Keratinocyte (primary cell): Measurements from ENCODE around the gene PTPN12. TPM values are rescaled to one million over a fixed set of nuclear protein-coding genes. Genes with fewer than 3 reads are reported as not detected.
"Not testable (repeated sequence)": the region's sequence is repeated elsewhere in the genome, so short reads cannot be mapped to it uniquely, and the experiment has no call there.

Experiments
- DNase-seq: peaks from one replicate; pipeline ENCODE4 v3.0.0-alpha.2; 2011; ENCODE audit warnings: low read depth, missing footprints, low spot score
- FAIRE-seq: peaks from 2 replicates; lab custom pipeline; 2011; peaks lifted over from hg19 to GRCh38; lab: Jason Lieb, UNC
- H2AFZ ChIP-seq: 2 replicates; pipeline ENCODE4 v1.6.0; 2012; ENCODE audit warnings: low read length, control low read depth, inconsistent platforms; ENCODE audit not compliant: control insufficient read depth
- H3K27ac ChIP-seq: 2 replicates; pipeline ENCODE4 v1.5.1; 2011; ENCODE audit warnings: low read length; ENCODE audit not compliant: control insufficient read depth, insufficient read depth
- H3K27me3 ChIP-seq: 3 replicates; pipeline ENCODE4 v1.6.0; 2011; ENCODE audit warnings: low read length; ENCODE audit not compliant: control insufficient read depth, insufficient read depth; ENCODE audit errors: extremely low read depth
- H3K36me3 ChIP-seq, 2 experiments: 2 replicates in 1 of 2; 3 replicates in 1 of 2; pipeline ENCODE4 v1.5.1; 2011; ENCODE audit warnings: low read length in 2 of 2, mild to moderate bottlenecking in 1 of 2; ENCODE audit not compliant: control insufficient read depth in 2 of 2, insufficient read depth in 2 of 2; ENCODE audit errors: extremely low read depth in 1 of 2
- H3K4me1 ChIP-seq: 3 replicates; pipeline ENCODE4 v1.5.1; 2011; ENCODE audit warnings: low read length; ENCODE audit not compliant: control insufficient read depth, insufficient read depth; ENCODE audit errors: extremely low read depth
- H3K4me2 ChIP-seq: 3 replicates; pipeline ENCODE4 v1.6.0; 2011; ENCODE audit warnings: low read depth, low read length; ENCODE audit not compliant: control insufficient read depth, insufficient read depth; ENCODE audit errors: extremely low read depth
- H3K4me3 ChIP-seq, 3 experiments: fragments of 200-600 bp in 1 of 3; sonication (generic) in 1 of 3; 2 replicates in 2 of 3; 3 replicates in 1 of 3; pipeline ENCODE4 v1.5.1; 2011 to 2016; ENCODE audit warnings: low read length in 3 of 3, mild to moderate bottlenecking in 3 of 3, control low read depth in 2 of 3, inconsistent platforms in 1 of 3, low read depth in 1 of 3, mixed read lengths in 1 of 3, mixed run types in 1 of 3, moderate library complexity in 1 of 3; ENCODE audit not compliant: control insufficient read depth in 2 of 3, insufficient read depth in 2 of 3; ENCODE audit errors: extremely low read depth in 1 of 3
- H3K79me2 ChIP-seq: 2 replicates; pipeline ENCODE4 v1.6.0; 2012; ENCODE audit warnings: low read length; ENCODE audit not compliant: control insufficient read depth, insufficient read depth
- H3K9ac ChIP-seq: 3 replicates; pipeline ENCODE4 v1.6.0; 2011; ENCODE audit warnings: low read length; ENCODE audit not compliant: control insufficient read depth, insufficient read depth; ENCODE audit errors: extremely low read depth
- H3K9me1 ChIP-seq: 3 replicates; pipeline ENCODE4 v1.6.0; 2011; ENCODE audit warnings: low read length; ENCODE audit not compliant: control insufficient read depth, insufficient read depth; ENCODE audit errors: extremely low read depth
- H3K9me3 ChIP-seq: 2 replicates; pipeline ENCODE4 v1.5.1; 2012; ENCODE audit warnings: low read depth, low read length; ENCODE audit not compliant: control insufficient read depth
- H4K20me1 ChIP-seq: 3 replicates; pipeline ENCODE4 v1.6.0; 2011; ENCODE audit warnings: low read length; ENCODE audit not compliant: control insufficient read depth, insufficient read depth; ENCODE audit errors: extremely low read depth
- EZH2 ChIP-seq: IDR thresholded peaks from one replicate; pipeline ENCODE4 v1.6.1; 2012; ENCODE audit warnings: inconsistent platforms, mild to moderate bottlenecking, low read length, moderate library complexity
- dilution Hi-C: fragments of 300-500 bp; cut with MboI; formaldehyde crosslinking; loops from one replicate; pipeline ENCODE4 v1.7.0; 2020; ENCODE audit warnings: low sequenced_read_pairs; ENCODE audit not compliant: extremely low pct_ligation_motif_present
- polyA plus RNA-seq, 5 experiments: library from polyadenylated mRNA; depleted of rRNA in 3 of 5; stranded (reverse) in 3 of 5; stranded (forward) in 1 of 5; unstranded in 1 of 5; fragments of >200 nt; gene quantifications; 1 replicate in 1 of 5; 2 replicates in 3 of 5; 3 replicates in 1 of 5; pipeline versions ENCODE4 v1.2.1 to v1.2.3, GENCODE V29; 2011 to 2012; ENCODE audit warnings: missing spikeins in 2 of 5, low read depth in 1 of 5, low replicate concordance in 1 of 5
- TF ChIP-seq, protein P1 (sequence below), 3 experiments: IDR thresholded peaks in 1 of 3; conservative IDR thresholded peaks in 1 of 3; optimal IDR thresholded peaks in 1 of 3; 2 replicates in 2 of 3; 3 replicates in 1 of 3; pipeline versions ENCODE3 to v1.5.1; 2011; ENCODE audit warnings: low read length in 3 of 3, mild to moderate bottlenecking in 3 of 3, moderate library complexity in 2 of 3, control low read depth in 1 of 3, inconsistent platforms in 1 of 3; ENCODE audit not compliant: insufficient read depth in 2 of 3; ENCODE audit errors: extremely low read depth in 1 of 3

PTPN12 gene
- polyA plus RNA-seq, 1 donor (not counting 4 experiments of a cell fraction or from before 2014, with no cell fraction given): 61.1 TPM

- H3K4me1 ChIP-seq: peaks cover 9% of the 10 kb centered on the region
- DNase-seq: no peak
- H3K79me2 ChIP-seq: no peaks in the 10 kb centered on the region
- dilution Hi-C loops: no loop called here
- no peaks in the 10 kb centered on the region for H3K9me3 ChIP-seq
- no peak overlapping the region for H3K4me3 ChIP-seq
- H3K27me3 ChIP-seq: no peaks in the 10 kb centered on the region
- H3K9ac ChIP-seq: no peak overlapping the region
- TF ChIP-seq, protein P1, sequence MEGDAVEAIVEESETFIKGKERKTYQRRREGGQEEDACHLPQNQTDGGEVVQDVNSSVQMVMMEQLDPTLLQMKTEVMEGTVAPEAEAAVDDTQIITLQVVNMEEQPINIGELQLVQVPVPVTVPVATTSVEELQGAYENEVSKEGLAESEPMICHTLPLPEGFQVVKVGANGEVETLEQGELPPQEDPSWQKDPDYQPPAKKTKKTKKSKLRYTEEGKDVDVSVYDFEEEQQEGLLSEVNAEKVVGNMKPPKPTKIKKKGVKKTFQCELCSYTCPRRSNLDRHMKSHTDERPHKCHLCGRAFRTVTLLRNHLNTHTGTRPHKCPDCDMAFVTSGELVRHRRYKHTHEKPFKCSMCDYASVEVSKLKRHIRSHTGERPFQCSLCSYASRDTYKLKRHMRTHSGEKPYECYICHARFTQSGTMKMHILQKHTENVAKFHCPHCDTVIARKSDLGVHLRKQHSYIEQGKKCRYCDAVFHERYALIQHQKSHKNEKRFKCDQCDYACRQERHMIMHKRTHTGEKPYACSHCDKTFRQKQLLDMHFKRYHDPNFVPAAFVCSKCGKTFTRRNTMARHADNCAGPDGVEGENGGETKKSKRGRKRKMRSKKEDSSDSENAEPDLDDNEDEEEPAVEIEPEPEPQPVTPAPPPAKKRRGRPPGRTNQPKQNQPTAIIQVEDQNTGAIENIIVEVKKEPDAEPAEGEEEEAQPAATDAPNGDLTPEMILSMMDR (optimal IDR thresholded peaks at IDR 0.05 in 1 of 3, IDR thresholded peaks at IDR 0.05 in 1 of 3, conservative IDR thresholded peaks at IDR 0.05 in 1 of 3; ENCODE audit: extremely low read depth in 1 of 3, insufficient read depth in 2 of 3, low read length in 3 of 3): no peak
- no peak for TF ChIP-seq EZH2
- H3K36me3 ChIP-seq: no peaks in the 10 kb centered on the region
- H2AFZ ChIP-seq: no peak overlapping the region
- H3K9me1 ChIP-seq: no peaks in the 10 kb centered on the region
- no peaks in the 10 kb centered on the region for H4K20me1 ChIP-seq
- FAIRE-seq: no peak
- no peak overlapping the region for H3K4me2 ChIP-seq
- no peak overlapping the region for H3K27ac ChIP-seq
Measured at GRCh38 chr7:77532247-77532646, 4.8 kb upstream of the PTPN12 start.

- not testable (repeated sequence) for FAIRE-seq
Measured at GRCh38 chr7:77532732-77533131, 4.4 kb upstream of the PTPN12 start.

DNA sequence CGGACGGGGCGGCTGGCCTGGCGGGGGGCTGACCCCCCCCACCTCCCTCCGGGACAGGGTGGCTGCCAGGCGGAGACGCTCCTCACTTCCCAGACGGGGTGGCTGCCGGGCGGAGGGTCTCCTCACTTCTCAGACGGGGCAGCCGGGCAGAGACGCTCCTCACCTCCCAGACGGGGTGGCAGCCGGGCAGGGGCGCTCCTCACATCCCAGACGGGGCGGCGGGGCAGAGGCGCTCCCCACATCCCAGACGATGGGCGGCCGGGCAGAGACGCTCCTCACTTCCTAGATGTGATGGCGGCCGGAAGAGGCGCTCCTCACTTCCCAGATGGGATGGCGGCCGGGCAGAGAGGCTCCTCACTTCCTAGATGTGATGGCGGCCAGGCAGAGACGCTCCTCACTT is 3.0 kb upstream of the PTPN12 start:
- H3K36me3 ChIP-seq, H3K27ac ChIP-seq, H4K20me1 ChIP-seq, H3K4me1 ChIP-seq, H3K9me1 ChIP-seq, DNase-seq, H3K4me2 ChIP-seq, H2AFZ ChIP-seq, H3K9ac ChIP-seq, dilution Hi-C loops, H3K9me3 ChIP-seq, H3K4me3 ChIP-seq, H3K27me3 ChIP-seq, FAIRE-seq: not testable (repeated sequence)
- peaks cover 13% of the 10 kb centered on the region for H3K79me2 ChIP-seq

More at GRCh38 chr7:77532732-77533131, 4.4 kb upstream of the PTPN12 start:
- H3K36me3 ChIP-seq, H3K79me2 ChIP-seq, H2AFZ ChIP-seq, H3K27ac ChIP-seq, H3K9me3 ChIP-seq, H3K9me1 ChIP-seq, DNase-seq, H3K4me1 ChIP-seq, H3K27me3 ChIP-seq, dilution Hi-C loops, H3K9ac ChIP-seq, H3K4me3 ChIP-seq, H3K4me2 ChIP-seq, H4K20me1 ChIP-seq: not testable (repeated sequence)
